GM10248 (cell line): ENCODE results near the gene AKAP13.

Experiments used
- CTCF ChIA-PET: fragments of 300-600 bp; sonication (Branson Sonifier 250); formaldehyde crosslinking; extraction: SDS; loops from one replicate; lab custom pipeline; 2021; ENCODE audit warnings: antibody characterized with exemption; lab: Yijun Ruan, JAX
- POLR2A ChIA-PET: fragments of 350-650 bp; sonication (Branson Sonifier 250); formaldehyde crosslinking; extraction: SDS; loops from one replicate; lab custom pipeline; 2020; ENCODE audit warnings: antibody characterized with exemption; lab: Yijun Ruan, JAX
- DNase-seq: peaks from one replicate; pipeline ENCODE4 v3.0.0; 2012; ENCODE audit errors: extremely low spot score
- TF ChIP-seq, protein P1 (sequence below): IDR thresholded peaks from 2 replicates; pipeline ENCODE4 v1.5.1; 2012; ENCODE audit warnings: mild to moderate bottlenecking, low read depth; ENCODE audit errors: extremely low read depth, missing control alignments, control extremely low read depth

Gene AKAP13

DNA sequence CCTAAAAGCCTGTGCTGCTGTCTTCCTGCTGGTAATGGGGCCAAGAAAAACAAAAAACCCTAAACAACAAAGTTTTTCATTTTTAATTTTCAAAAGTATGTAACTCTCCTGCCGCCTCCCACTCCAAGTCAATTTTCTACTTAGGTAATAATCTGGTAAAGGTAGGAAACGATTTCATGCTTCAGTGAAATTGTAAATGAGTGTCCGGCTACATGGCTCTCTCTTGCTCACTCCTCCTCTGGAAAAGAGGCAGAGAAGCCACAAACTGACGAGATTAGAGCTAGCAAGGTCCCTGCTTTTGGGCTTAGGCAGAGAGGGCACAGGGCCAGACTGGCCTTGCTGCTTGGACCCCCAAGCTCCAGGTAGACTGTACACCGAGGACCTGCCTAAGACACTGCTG is 390.9 kb downstream of the AKAP13 start:
- TF ChIP-seq, protein P1, sequence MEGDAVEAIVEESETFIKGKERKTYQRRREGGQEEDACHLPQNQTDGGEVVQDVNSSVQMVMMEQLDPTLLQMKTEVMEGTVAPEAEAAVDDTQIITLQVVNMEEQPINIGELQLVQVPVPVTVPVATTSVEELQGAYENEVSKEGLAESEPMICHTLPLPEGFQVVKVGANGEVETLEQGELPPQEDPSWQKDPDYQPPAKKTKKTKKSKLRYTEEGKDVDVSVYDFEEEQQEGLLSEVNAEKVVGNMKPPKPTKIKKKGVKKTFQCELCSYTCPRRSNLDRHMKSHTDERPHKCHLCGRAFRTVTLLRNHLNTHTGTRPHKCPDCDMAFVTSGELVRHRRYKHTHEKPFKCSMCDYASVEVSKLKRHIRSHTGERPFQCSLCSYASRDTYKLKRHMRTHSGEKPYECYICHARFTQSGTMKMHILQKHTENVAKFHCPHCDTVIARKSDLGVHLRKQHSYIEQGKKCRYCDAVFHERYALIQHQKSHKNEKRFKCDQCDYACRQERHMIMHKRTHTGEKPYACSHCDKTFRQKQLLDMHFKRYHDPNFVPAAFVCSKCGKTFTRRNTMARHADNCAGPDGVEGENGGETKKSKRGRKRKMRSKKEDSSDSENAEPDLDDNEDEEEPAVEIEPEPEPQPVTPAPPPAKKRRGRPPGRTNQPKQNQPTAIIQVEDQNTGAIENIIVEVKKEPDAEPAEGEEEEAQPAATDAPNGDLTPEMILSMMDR = no peak
- CTCF ChIA-PET = no interaction called here
- no peak for DNase-seq
- POLR2A ChIA-PET = no interaction called here

DNA sequence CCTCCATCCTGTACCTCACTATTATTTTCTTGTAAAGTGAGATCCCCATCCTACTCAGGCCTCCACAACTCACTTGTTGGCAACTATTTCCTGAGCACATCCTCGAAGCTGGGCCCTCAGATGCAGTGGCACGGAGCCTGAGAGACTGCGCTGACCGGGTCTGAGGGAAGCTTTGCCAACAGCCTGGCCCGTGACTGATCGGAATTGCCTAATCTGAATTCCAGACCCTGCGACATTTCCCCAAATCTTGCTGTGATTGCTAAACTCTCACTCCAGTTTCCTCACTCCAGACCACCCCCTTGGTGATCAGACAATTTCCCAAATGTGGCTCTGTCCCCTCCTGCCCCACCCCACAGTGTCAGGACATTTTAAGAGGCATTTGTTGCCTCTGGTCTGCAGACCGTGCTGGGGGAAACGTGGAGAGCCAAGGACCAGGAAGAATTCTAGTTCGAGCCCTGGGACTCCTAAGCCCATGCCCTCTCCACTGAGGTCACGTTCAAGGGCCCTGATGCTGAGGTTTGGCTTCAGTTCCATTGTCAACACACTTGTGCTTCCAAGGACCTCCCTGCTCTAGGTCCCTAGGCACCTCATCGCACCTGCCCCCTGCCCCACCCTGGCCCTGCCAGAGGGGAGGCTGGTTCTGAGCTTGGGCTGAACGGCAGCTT is 391.5 kb downstream of the AKAP13 start:
- ChIA-PET CTCF (no interaction called here), POLR2A (no interaction called here)
- TF ChIP-seq, protein P1 = no peak
- DNase-seq = no peak

DNA sequence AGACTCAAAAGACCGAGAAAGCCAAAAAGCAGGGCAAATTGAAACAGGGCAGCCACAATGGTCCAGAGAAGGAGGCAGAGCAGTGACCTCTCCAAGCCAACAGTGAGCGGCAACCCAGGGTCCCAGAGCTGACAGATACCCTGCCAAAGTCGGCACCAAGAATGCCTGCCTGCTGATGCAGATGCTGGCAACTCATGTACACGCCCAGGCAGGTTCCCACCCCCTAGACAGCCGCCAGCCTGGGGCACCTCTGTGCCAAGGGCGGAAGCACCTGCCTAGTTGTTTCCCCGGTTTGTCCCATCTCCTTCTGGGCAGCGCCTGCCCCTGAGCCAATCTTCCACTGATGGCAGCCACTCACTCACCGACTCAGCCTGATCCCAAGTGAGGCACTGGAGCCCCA is 392.3 kb downstream of the AKAP13 start:
- DNase-seq = no peak
- TF ChIP-seq, protein P1 = no peak
- POLR2A ChIA-PET = no interaction called here
- CTCF ChIA-PET = no interaction called here

DNA sequence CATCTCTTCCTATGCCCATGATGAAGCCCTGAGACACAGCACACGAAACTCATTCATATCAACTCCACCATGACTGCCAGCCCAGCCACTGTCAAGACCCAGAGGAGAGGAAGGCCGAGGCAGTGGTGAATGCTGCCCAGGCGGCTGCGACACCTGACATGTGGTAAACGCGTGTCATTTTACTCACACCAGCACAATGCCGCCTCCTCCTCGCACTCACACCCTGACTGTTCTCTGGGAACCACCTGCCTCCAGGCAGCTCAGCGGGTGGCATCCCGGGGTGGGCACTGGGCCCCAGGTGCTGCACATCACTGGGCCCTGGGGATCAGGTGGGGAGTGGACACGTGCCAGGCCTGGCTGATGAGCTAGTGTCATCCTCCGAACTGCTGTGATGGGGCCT is 392.8 kb downstream of the AKAP13 start:
- POLR2A ChIA-PET = no interaction called here
- CTCF ChIA-PET = interaction anchor here (2.4 kb wide), 1 partner anchor 9 kb away, joined by 7 read pairs; no protein-coding TSS in a partner anchor
- no peak for DNase-seq
- TF ChIP-seq, protein P1 = no peak

DNA sequence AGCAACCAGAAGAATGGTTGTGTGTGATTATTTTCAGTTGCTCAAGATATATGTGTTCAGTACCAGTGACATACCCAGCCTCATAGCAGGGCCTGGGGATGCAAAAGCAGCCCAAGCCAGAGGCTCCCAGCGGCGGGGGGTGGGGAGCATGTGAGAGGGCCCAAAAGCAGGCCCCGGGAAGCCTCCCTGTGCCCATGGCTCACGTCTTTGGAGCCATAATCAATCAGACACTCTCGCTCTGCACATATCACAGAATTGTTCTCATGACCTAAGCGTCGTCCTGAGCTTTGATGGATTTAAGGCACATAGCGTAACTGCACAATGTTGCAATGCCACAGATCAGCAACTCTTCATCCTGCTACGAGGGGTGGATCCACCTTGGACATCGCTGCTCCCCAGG is 393.6 kb downstream of the AKAP13 start:
- TF ChIP-seq, protein P1 = no peak
- no peak for DNase-seq
- ChIA-PET CTCF (interaction anchor here (1.0 to 2.4 kb wide), 2 partner anchors 10 to 31 kb away, joined by 3 to 7 read pairs; no protein-coding TSS in a partner anchor), POLR2A (no interaction called here)

DNA sequence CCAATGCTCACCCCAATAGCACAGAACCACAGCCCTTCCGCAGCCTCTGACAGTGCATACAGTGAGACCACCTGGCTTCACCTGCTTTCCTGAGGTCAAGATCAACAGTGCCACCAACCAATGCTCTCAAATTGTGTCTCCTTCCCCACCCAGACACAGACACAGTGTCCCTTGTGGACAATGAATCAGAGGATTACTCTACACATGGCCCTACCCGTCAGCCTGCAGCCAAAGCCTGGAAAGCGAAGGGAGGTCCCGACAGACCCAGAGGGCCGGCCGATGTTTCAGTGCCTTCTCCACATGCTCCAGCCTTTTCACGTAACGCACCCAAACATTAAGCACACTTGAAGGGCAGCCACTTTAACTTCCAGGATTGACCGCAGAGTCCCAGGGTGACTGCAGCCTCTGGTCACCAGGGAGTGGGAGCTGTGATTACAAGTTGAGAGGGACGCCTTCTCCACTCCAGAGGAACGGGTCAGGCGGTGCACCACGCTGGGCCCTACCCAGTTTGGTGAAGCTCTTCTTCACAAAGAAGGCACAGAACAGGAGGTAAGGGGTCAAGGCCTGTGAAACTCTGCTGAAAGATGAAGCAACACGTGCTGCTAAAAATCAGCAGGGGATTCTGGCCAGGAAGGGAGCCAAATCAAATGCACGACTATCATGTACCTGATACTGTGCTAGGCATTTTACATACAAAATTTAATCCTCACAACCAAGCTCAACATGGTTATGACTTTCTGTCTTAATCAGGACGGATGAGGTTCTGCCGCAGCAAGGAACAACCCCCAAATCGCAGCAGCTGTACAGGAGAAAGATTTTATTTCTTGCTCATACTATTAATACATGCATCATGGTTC is 397.1 kb downstream of the AKAP13 start:
- ChIA-PET CTCF (interaction anchor here (1.2 kb wide), 1 partner anchor 17 kb away, joined by 3 read pairs; no protein-coding TSS in a partner anchor), POLR2A (no interaction called here)
- no peak for DNase-seq
- TF ChIP-seq, protein P1 = no peak
